ENCODE measurements around the gene RNF44.
"Not testable (repeated sequence)": the region's sequence is repeated elsewhere in the genome, so short reads cannot be mapped to it uniquely, and the experiment has no call there.

Gene RNF44

GRCh38 chr5:176515396-176515795 is 21.8 kb downstream of the RNF44 start:
- no peak for DNase-seq

- no peak for DNase-seq
Measured at GRCh38 chr5:176514244-176514950, 22.8 kb downstream of the RNF44 start.

GRCh38 chr5:176513788-176514187 is 23.4 kb downstream of the RNF44 start:
- DNase-seq: no peak

GRCh38 chr5:176508603-176509002 is 28.6 kb downstream of the RNF44 start:
- DNase-seq: no peak

GRCh38 chr5:176507911-176508310 is 29.3 kb downstream of the RNF44 start:
- no peak for DNase-seq

- no peak for DNase-seq
Measured at GRCh38 chr5:176503496-176503895, 33.7 kb downstream of the RNF44 start.

- DNase-seq: no peak
Measured at GRCh38 chr5:176501333-176501732, 35.9 kb downstream of the RNF44 start.

- no peak for DNase-seq
Measured at GRCh38 chr5:176500511-176500910, 36.7 kb downstream of the RNF44 start.

GRCh38 chr5:176499273-176499672 is 37.9 kb downstream of the RNF44 start:
- DNase-seq: no peak

GRCh38 chr5:176497852-176498251 is 39.4 kb downstream of the RNF44 start:
- DNase-seq: no peak

- DNase-seq: no peak
Measured at GRCh38 chr5:176492431-176492830, 44.8 kb downstream of the RNF44 start.

GRCh38 chr5:176491901-176492300 is 45.3 kb downstream of the RNF44 start:
- no peak for DNase-seq

- DNase-seq: no peak
Measured at GRCh38 chr5:176491101-176491502, 46.1 kb downstream of the RNF44 start.

- no peak for DNase-seq
Measured at GRCh38 chr5:176490301-176490700, 46.9 kb downstream of the RNF44 start.

- no peak for DNase-seq
Measured at GRCh38 chr5:176489077-176489476, 48.1 kb downstream of the RNF44 start.

- DNase-seq: not testable (repeated sequence)
Measured at GRCh38 chr5:176487160-176487559, 50.0 kb downstream of the RNF44 start.

GRCh38 chr5:176486189-176486757 is 50.9 kb downstream of the RNF44 start:
- no peak for DNase-seq

- no peak for DNase-seq
Measured at GRCh38 chr5:176485176-176485575, 52.0 kb downstream of the RNF44 start.

- no peak for DNase-seq
Measured at GRCh38 chr5:176481711-176482110, 55.5 kb downstream of the RNF44 start.
